Activated CD8-positive, alpha-beta memory T cell treated with anti-CD3 and anti-CD28 coated beads, Interleukin-2, amount 50 U/mL, for 24 hours (primary cell): ENCODE measurements around the gene LAMTOR1.
"Not testable (repeated sequence)": the region's sequence is repeated elsewhere in the genome, so short reads cannot be mapped to it uniquely, and the experiment has no call there.

Source experiments
- DNase-seq: peaks from one replicate; pipeline ENCODE4 v3.0.0-alpha.2; 2020; ENCODE audit errors: extremely low read depth

LAMTOR1 gene

DNA sequence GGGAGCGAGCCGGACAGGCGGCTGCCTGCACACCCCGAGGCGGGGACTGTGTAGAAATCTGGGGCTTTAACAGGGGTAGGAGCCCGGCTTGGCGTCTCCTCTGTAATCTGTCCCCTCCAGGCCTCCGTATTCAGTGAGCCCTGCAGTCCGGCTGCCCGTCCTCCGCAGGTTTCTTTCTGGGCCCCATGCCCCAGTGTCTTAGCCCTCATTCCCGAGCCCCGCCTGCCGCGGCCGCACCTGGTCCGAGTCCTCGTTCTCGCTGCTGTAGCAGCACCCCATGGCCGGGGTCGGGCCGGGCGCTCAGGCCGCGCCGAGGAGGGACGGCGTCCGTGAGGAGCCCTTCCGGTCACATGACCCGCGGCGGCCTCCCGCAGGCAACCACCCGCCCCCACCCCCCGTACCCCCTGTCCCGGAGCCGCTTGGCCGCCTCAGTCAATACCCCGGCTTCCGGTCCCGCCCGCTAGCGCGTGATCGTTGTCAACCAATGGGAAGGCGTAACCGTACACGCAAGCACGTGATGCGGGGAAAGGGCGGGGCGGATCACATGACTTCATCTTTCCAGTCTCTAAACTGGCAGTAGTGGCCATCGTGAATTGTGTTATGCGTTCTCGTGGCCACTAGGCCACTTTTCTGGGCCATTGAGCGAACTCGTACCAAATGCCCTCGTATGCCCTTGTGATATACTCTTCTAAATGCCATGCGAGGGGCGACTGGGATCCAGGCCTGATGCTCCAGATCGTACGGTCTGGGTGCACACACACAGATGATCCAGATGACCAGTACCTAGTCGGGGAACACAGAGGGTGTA is at the start of gene LAMTOR1:
Gene LAMTOR1 (minus strand): TSS at position 352 of the 808 bp plus-strand sequence. CDS start 73 bp downstream, at position 279.
- DNase-seq, result peak; percentile 99

DNA sequence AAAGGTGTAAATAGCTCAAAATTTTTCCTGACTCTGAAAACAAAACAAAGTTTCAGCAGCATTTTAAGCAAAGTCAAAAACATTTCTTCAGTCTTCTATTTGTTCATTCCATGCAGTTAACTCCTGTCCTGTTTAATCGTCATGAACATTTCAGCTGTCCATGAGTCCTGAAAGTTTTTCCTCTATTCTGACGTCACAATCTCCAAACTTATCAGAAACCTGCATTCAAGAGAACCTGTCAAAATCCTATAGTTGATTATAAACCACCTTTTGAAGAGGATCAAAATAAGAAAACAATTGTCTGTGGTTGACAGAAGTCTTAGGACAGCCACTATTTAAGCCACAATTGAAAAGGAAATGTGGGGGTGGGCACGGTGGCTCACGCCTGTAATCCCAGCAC is 47.8 kb upstream of the LAMTOR1 start:
- no peak for DNase-seq

DNA sequence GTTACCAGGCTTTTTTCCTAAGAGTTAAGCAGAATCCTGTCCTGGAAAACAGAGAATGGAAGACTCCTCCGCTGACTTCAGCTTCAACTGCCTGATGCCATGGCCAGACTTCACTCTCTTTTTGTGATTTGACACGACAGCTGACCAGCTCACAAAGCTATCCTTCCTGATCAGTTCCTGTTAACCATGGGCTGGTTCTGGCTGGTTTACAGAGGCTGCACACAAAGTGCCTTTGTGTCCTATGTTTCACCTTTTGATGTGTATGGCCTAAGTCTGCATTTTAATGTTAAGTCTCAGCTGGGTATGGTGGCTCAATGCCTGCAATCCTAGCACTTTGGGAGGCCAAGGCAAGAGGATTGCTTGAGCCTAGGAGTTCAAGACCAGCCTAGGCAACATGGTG is 43.5 kb upstream of the LAMTOR1 start:
- no peak for DNase-seq

DNA sequence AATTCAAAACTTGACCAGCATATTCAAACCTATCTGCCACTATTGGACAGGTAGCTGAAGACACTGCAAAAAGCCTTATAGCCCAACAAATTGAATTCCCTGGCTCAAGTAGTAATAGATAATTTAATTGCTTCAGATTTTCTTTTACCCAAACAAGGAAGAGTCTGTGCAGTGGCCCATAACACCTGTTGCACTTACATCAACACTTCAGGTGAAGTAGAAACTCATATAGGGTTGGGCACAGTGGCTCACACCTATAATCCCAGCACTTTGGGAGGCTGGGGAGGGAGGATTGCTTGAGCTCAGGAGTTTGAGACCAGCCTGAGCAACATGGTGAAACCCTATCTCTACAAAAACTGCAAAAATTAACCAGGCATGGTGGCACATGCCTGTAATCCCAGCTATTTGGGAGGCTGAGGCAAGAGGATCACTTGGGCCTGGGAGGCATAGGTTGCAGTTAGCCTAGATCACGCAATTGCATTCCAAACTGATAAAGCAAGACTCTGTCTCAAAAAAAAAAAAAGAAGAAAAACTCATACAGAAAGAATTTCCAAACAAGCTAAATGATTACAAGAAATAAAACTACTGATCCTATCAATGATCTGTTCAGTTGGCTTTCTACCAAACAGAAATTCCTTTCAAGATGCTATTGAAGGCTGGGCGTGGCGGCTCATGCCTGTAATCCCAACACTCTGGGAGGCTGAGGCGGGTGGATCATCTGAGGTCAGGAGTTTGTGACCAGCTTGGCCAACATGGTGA is 41.9 kb upstream of the LAMTOR1 start:
- DNase-seq, result no peak

DNA sequence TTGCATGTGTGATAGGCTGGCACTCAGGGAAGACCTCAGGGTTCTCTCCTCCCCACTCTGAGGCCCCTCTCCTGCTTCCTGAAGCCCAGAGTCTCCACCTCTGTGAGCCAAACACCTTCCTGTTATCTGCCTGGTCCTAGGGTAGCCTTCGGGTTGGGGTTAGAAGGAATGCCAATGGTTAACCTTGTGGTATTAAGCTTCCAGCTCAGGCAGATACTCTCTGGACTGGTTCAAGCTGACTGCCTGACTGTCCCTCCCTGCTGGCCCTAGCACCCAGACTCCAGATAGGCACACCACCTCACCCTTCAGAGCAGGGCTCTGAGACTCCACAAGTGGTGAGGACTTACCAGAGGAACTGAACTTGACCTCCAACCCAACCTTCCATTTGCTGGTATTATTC is 39.4 kb upstream of the LAMTOR1 start:
- DNase-seq, result not testable (repeated sequence)

DNA sequence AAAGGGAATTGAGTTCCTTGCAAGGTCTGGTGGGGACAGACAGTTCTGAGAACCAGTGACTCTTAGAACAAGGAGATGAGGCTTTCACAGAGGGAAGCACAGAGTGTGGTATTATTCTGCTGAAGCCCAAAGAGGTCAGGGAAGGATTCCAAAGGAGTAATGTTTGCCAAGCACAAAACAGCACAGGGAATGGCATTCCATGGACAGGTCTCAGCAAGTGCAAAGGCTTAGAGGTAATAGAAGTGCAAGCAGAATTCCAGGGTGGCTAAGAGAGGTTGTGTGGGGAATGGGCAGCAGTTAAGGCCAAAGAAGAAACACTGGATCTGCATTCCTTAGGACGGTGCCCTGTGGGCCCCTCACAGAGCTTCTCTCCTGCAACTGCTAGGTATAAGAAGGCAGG is 39.0 kb upstream of the LAMTOR1 start:
- DNase-seq, result not testable (repeated sequence)

DNA sequence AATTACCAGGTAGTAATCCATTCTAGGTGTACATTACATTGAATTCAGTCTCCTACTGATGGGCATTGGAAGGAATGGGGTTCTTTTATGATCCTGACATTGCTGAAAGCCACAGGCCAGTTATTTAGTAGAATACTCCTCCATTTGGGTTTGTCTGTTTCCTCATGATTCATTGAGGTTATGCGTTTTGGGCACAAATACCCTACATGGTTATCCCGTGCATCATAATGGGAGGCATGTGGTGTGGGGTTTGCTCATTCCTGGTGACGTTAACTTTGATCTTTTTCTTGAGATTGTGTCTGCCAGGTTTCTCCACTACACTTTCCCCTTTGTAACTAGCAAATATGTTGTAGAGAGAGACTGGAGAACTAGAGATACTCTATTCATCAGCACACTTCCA is 38.0 kb upstream of the LAMTOR1 start:
- DNase-seq, result no peak

DNA sequence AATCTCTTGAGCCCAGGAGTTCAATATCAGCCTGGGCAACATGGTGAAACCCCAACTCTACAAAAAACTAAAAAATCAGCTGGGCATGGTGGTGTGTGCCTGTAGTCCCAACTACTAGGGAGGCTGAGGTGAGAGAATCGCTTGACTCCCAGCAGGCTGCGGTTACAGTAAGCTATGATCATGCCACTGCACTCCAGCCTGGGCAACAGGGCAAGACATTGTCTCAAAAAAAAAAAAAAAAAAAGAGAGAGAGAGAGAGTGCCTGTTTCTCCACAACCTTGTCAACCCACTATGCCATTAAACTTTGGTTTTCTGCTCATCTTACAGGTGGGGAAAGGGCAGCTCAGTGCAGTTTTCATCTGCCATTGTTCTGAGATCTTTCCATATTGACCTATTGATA is 37.6 kb upstream of the LAMTOR1 start:
- no peak for DNase-seq

DNA sequence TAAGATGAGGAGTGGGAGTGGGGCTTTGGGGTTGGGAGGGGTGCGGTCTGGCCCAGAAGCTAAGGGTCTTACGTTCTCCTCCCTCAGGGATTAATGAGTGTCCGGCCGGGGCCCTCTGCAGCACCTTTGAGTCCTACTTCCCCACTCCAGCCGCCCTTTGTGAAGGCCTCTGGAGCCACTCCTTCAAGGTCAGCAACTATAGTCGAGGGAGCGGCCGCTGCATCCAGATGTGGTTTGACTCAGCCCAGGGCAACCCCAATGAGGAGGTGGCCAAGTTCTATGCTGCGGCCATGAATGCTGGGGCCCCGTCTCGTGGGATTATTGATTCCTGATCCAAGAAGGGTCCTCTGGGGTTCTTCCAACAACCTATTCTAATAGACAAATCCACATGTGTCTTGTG is 36.4 kb upstream of the LAMTOR1 start:
- DNase-seq, result no peak

DNA sequence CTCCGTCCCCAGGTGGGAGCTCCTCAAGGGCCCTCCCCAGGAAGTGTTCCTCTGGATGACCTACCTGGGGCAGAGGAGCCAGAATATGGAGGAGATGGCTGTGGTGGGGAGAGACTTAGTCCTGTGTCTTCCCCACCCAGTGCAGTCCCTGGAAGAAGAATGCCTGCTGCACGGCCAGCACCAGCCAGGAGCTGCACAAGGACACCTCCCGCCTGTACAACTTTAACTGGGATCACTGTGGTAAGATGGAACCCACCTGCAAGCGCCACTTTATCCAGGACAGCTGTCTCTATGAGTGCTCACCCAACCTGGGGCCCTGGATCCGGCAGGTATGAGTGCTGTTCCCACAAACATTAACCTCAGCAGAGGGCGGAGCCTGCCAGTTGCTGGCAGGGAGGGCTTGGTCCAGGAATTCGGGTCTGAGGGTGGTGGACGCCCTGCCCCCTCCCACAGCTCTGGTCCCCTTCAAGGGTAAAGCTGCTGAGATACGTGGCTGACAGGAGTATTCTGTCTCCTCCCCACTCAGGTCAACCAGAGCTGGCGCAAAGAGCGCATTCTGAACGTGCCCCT is 35.8 kb upstream of the LAMTOR1 start:
- DNase-seq, result no peak

DNA sequence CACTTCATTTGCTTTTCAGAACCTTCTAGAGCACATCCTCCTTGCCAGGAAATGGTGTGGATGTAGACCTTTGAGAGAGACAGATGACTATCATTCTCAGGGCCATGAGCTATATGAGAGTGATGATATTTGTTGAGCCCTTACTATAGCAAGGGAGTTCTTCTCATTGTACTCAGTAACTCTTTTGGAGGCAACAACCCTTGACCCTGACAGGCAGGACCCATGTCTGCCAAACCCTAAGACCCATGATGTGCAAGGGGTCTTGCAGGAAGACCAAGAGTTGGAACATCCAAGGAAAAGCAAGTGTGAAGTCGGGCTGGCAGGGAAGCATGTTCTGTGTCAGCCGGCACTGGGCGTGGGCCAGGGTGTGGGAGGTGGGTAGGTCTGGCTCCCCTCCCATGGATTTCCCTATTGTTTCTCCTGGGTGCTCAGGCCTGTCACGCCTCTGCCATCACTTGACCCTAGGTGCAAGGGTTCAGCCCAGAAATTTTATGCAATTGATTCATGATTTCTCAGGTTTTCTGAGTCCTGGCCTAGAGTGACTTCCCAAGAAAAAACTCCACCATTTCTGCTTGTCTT is 33.7 kb upstream of the LAMTOR1 start:
- DNase-seq, result no peak

DNA sequence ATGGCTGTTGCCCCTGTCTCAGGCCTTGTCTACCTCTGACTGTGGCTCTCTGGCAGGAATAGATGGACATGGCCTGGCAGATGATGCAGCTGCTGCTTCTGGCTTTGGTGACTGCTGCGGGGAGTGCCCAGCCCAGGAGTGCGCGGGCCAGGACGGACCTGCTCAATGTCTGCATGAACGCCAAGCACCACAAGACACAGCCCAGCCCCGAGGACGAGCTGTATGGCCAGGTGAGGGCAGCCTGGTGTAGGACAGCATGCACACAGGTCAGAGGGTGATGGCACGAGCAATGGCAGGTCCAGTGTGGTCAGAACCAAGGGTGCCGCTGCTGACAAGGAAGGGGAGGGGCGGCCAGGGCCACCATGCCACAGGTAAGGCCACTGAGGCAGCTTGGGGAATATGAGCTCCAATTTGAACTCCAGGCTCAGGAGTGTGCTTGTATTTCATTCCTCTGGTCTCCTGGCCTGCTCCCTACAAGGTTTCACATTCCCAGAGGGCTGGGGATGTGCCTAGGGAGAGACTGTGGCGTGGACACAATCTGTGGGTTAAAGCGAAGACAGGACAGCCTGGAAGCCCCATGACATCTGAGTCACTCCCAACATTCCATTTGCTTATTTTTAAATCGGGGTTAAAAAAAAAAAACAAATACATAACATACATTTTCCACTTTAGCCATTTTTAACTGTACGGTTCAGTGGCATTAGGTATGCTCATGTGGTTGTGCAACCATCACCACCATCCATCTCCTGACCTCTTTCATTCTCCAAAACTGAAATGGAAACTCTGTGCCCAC is 33.0 kb upstream of the LAMTOR1 start:
- DNase-seq, result no peak

DNA sequence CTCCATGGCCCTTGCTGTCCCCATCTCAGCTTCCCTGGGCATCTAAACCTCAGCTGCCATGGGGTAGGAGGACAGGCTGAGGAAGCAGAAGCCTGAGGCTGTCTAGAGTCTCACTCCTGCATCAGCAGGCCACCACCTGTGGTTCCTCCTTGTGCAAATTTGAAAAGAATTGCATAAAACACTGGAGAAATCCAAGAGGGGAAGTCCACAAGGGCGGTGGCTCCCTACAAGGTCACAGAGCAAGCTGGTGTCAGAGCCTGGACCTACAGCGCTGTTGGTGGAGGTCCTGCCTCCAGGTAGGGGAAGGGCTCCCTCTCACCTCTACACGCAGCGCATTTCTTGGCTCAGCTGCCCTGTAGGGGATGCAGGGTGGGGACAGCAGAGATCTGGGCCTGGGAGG is 32.4 kb upstream of the LAMTOR1 start, which contains the start of gene FOLR3:
Gene FOLR3 (plus strand): TSS at position 253 of the 400 bp plus-strand sequence. CDS start 228 bp downstream, outside the sequence.
- DNase-seq, result not testable (repeated sequence)

DNA sequence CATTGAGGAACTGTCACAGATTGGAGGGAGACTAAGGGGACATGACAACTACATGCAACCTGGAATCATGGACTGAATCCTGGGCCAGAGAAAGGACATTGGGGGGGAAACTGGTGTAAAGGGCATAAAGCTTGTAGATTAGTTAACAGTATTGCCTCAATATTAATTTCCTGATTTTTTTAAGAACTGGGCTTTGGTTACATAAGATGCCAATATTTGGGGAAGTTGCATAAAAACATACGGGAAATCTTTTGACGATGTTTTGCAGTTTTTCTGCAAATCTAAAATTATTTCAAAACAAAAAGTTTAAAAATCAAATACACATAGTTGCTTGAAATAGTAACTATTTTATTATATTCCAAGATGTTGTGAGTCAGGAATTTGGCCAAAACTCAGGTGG is 29.5 kb upstream of the LAMTOR1 start:
- no peak for DNase-seq

DNA sequence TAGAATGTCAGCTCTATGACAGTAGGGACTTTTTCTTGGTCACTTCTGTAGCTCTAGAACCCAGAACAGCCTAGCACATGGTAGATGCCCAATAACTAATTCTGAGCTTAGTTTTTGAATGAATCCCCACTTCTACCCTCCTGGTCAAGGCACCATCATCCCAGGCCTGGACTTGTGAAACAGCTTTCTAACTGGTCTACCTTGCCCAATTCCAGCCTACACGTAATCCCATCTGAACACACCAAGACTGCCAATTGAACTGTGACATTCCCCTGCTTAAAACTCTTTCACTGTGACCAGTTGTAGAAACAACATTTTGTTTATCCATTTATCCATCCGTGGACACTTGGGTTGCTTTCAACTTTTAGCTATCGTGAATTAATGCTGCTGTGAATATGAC is 26.3 kb upstream of the LAMTOR1 start:
- DNase-seq, result no peak

DNA sequence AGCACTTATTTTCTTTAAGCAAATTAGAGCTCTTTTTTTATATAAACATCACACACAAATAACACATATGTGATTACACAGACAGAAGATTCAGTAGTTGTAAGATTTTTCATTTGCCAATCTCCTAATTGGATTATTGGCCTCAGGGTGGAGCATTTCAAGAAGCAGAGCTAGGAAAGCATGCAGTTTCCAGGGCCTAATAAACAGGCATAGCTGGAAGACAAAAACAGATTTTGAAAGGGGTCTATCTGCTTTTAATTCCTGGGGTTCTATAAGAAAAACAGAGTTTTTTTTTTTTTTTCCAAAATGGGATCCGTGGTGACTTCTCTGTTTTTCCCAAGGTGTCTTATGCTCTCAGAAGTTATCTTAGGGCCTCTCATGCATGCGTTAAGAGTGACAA is 24.8 kb upstream of the LAMTOR1 start:
- DNase-seq, result no peak

DNA sequence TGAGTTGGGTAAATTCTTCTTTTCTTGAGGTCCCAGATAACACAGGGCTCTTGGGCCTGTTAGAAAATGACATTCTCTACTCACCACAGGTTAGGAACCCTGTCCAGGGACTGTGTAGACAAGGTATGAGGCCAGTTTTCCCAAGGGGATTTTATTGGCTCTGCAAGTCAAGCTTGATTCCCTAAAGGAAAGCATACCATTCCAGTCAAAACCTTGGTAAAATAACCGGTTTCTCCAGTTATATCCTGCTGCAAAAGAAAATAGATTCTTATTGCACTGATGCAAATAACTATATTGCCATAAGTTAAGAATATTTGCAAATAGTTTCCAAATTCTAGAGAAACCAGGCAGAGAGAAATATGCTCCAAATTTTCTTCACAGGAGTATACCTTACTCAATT is 22.9 kb upstream of the LAMTOR1 start:
- no peak for DNase-seq

DNA sequence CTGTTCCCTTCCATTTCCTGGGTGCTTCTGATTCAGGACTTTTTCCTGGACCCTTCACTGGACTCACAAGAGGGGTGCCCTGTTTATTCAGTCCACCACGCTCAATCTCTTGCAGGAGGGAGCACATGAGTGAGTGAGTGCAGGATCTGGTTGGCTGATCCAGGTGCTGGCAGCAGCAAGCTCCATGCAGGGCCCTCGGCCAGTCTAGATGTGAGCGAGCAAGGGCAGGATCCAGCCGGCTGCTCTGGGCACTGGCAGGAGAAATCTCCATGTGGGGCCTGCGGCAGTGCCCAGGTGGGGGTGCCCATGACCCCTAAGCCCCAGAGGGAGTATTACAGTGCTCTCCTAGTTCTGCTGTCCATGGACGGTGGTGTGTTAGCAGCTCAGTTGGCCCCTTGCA is 20.9 kb upstream of the LAMTOR1 start:
- DNase-seq, result no peak

DNA sequence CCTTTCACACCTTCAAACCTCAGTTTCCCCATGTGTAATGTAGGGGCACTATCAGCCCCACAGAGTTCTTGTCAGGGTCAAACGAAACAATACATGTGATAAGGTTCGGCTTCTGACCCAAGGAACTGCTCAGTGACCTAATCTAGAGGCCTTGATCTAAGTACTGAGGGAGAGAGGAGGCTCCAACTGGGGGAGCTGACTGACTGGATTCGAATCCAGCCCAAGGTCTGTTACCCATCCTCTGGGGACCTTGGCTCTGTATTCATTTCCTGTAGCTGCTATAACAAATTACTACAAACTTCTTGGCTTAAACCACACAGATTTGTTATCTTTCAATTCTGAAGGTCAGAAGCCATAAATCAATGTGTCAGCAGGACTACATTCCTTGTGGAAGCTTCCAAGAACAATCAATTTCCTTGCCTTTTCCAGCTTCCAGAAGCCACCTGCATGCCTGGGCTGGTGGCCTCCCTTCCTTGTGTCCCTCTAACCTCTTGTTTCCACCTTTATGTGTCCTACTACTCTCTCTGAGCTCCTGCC is 20.1 kb upstream of the LAMTOR1 start:
- no peak for DNase-seq

DNA sequence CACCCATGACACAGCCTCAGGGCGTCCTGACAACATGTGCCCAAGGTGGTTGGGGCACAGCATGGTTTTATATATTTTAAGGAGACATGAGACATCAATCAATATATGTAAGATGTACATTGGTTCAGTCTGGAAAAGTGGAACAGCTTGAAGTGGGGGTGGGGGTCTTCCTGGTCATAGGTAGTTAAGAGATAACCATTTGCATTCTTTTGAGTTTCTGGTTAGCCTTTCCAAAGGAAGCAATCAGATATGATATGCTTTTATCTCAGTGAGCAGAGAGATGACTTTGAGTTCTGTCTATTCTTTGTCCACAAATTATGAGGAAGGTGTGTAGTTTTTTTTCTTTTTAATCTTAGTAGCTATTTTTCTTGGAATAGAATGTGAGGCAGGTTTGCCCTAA is 19.5 kb upstream of the LAMTOR1 start:
- no peak for DNase-seq

DNA sequence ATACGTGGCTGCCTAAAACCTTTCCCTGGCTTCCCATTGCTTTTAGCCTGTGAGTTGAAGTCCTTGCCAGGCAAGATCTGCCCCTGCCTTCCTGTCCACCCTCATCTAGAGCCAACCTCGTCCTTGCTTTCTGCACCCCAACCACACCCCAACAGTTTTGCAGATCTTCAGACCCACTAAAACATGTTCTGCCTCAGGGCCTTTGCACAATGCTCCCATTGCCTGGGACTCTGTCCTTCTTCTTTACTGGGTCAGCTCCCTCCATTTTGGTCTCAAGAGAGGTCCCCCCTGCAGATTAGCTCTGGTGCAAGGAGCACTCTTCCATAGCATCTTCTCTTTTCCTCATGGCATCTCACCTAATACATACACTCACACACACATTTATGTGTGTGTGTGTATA is 17.8 kb upstream of the LAMTOR1 start:
- DNase-seq, result no peak
